ENCODE data around the gene RPS26.
"Not testable (repeated sequence)": the region's sequence is repeated elsewhere in the genome, so short reads cannot be mapped to it uniquely, and the experiment has no call there.

Gene RPS26

GRCh38 chr12:56041552-56042429 lies at the start of gene RPS26:
RPS26 (plus strand) TSS chr12:56041918; CDS start chr12:56042167, 249 bp downstream.
- FAIRE-seq = no peak

DNA sequence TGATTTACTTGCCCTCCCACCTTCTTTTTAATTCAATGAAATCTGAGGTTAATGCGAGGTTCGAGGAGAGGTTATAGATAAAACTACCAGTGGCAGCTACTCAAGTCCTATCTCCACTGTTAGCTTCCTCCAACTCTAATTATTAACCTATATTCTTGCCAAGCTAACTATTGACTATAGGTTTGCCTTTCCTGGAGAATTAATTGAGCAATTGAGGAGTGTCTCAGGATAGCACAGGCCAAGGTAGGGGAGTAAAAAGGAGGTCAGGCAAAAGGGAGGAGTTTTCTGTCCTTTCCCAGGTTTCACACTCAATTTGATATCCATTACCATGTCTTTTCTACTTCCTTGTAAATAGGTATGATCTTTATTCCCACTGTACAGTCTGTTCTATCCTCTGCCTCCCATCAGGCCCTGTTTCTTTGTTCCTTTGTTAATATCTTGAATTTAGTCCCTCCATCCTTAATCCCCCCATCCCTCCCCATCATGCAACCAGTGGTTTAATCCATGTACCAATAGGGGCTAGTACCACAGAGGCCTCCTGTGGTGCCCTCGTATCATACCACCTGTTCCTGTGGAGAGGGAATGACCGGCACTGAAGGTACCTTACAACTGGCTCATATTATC lies 48.4 kb upstream of the RPS26 start:
- FAIRE-seq (no peak), DNase-seq (ENCODE audit: low spot score) (no peak)

More at GRCh38 chr12:56041552-56042429, at the start of gene RPS26:
- DNase-seq (ENCODE audit: low spot score) = peak; percentile 94

DNA sequence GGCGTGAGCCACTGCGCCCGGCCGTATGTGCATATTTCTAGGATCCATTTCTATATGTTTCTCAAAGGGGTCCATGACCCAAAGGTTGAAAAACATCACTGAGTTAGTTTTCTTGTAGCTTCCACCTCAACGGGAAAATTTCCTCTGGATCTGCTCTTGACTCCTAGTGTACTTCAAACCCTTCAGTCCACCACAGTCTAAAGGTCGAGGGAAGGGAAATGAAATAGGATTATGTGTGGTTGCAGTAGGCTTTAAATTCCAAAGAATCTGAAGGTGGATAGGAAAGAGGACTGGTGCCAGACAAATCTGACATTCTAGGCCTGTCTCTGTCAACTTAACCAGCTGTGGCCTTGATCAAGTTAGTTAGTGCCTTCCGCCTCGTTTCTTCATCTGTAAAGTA lies 46.4 kb upstream of the RPS26 start:
- DNase-seq (ENCODE audit: low spot score) = no peak
- no peak for FAIRE-seq

- FAIRE-seq (no peak), DNase-seq (ENCODE audit: low spot score) (peak; percentile 54)
Observed at GRCh38 chr12:55996201-55996714, 45.5 kb upstream of the RPS26 start.

GRCh38 chr12:55996715-55997534 lies 44.8 kb upstream of the RPS26 start, which contains the start of gene SUOX:
SUOX (plus strand) TSS chr12:55997276; CDS start chr12:56002222, 4,946 bp downstream.
- DNase-seq (ENCODE audit: low spot score) = peak; percentile 97
- FAIRE-seq = peak; percentile 55

- DNase-seq (ENCODE audit: low spot score) (no peak), FAIRE-seq (peak; percentile 20)
Observed at GRCh38 chr12:55997535-55997859, 44.2 kb upstream of the RPS26 start.

DNA sequence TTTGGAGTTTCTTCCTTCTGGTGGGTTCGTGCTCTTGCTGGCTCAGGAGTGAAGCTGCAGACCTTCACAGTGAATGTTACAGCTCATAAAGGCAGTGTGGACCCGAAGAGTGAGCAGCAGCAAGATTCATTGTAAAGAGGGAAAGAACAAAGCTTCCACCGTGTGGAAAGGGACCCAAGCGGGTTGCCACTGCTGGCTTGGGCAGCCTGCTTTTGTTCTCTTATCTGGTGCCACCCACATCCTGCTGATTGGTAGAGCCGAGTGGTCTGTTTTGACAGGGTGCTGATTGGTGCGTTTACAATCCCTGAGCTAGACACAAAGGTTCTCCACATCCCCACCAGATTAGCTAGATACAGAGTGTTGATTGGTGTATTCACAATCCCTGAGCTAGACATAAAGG lies 42.2 kb upstream of the RPS26 start:
- DNase-seq (ENCODE audit: low spot score); FAIRE-seq: not testable (repeated sequence)

DNA sequence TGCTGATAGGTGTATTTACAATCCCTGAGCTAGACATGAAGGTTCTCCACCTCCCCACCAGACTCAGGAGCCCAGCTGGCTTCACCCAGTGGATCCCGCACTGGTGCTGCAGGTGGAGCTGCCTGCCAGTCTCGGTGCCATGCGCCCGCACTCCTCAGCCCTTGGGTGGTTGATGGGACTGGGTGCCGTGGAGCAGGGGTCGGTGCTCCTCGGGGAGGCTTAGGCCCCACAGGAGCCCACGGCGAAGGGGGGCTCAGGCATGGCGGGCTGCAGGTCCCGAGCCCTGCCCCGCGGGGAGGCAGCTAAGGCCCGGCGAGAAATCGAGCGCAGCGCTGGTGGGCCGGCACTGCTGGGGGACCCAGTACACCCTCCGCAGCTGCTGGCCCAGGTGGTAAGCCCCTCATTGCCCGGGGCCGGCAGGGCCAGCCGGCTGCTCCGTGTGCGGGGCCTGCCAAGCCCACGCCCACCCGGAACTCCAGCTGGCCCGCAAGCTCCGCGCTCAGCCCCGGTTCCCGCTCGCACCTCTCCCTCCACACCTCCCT lies 41.6 kb upstream of the RPS26 start:
- not testable (repeated sequence) for FAIRE-seq; DNase-seq (ENCODE audit: low spot score)

- DNase-seq (ENCODE audit: low spot score) = no peak
Observed at GRCh38 chr12:56001487-56002100, 40.1 kb upstream of the RPS26 start.

GRCh38 chr12:56003376-56003775 lies 38.3 kb upstream of the RPS26 start:
- FAIRE-seq; DNase-seq (ENCODE audit: low spot score): not testable (repeated sequence)

More at GRCh38 chr12:56001487-56002100, 40.1 kb upstream of the RPS26 start:
- FAIRE-seq = no peak

DNA sequence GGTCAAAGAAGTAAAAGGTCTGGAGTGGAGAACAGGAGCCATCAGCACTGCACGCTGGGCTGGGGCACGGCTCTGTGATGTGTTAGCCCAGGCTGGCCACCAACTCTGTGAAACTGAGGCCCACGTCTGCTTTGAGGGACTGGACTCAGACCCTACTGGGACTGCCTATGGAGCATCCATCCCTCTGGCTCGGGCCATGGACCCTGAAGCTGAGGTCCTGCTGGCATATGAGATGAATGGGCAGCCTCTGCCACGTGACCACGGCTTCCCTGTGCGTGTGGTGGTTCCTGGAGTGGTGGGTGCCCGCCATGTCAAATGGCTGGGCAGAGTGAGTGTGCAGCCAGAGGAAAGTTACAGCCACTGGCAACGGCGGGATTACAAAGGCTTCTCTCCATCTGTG lies 37.5 kb upstream of the RPS26 start:
- no peak for FAIRE-seq
- DNase-seq (ENCODE audit: low spot score) = no peak

GRCh38 chr12:56007564-56008559 lies 33.9 kb upstream of the RPS26 start:
- FAIRE-seq (no peak), DNase-seq (ENCODE audit: low spot score) (peak; percentile 79)

- FAIRE-seq = no peak
Observed at GRCh38 chr12:56010111-56010570, 31.6 kb upstream of the RPS26 start.

GRCh38 chr12:56011509-56012090 lies 30.1 kb upstream of the RPS26 start:
- FAIRE-seq = no peak

More at GRCh38 chr12:56010111-56010570, 31.6 kb upstream of the RPS26 start:
- DNase-seq (ENCODE audit: low spot score) = no peak

GRCh38 chr12:56013482-56013881 lies 28.2 kb upstream of the RPS26 start:
- DNase-seq (ENCODE audit: low spot score) (no peak), FAIRE-seq (no peak)

More at GRCh38 chr12:56011509-56012090, 30.1 kb upstream of the RPS26 start:
- DNase-seq (ENCODE audit: low spot score) = no peak

DNA sequence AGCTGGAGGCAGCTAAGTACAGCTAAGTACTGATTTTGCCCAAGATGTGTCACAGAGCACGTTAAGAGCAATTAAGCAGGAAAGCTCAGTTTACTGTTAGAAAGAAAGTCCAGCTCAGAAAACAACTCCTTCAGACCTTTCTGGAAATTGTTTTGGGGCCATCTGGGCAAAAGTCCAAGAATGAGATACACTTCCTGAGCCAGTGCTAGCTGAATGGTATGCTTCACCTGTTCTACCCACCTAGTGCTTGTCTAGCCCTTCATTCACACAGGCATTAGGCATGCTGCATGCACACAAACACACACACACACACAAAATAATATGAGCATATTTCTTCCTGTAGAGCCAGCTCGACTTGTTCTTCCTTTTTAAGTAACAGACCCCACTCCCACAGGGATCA lies 27.5 kb upstream of the RPS26 start:
- FAIRE-seq = no peak
- no peak for DNase-seq (ENCODE audit: low spot score)

DNA sequence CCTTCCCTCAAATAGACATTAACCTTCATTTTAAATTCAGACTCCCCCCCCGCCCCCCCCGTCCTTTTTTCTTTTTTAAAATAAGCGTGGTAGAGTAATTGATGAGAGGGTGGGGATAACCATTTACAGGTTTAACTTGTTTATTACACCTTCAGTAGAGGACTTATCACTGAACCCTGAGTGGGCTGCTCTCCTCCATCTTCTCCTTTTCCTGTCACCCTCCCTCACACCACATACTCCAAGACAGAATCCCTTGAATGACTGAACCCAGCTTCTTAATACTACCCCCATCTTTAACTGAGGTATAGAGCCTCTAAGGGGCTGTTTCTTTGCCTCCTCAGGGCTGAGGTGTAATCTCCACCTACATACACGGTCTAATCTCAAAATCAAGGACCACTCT lies 24.5 kb upstream of the RPS26 start:
- FAIRE-seq = no peak

GRCh38 chr12:56018356-56018755 lies 23.4 kb upstream of the RPS26 start:
- FAIRE-seq (no peak), DNase-seq (ENCODE audit: low spot score) (no peak)

More for the DNA sequence above, 24.5 kb upstream of the RPS26 start:
- DNase-seq (ENCODE audit: low spot score) = no peak

Data from urothelium cell line (cell line).